ENCODE measurements around the gene WIPI1.
A peak's percentile ranks its signal among the peaks of the same experiment; 100 is the strongest.
"Not testable (repeated sequence)": the region's sequence is repeated elsewhere in the genome, so short reads cannot be mapped to it uniquely, and the experiment has no call there.

Gene WIPI1

GRCh38 chr17:68413597-68414560 lies 43.4 kb downstream of the WIPI1 start:
- DNase-seq (ENCODE audit: low spot score), result peak; percentile 27

GRCh38 chr17:68407656-68408055 lies 49.6 kb downstream of the WIPI1 start:
- DNase-seq (ENCODE audit: low spot score), result not testable (repeated sequence)

GRCh38 chr17:68403837-68404236 lies 53.5 kb downstream of the WIPI1 start:
- DNase-seq (ENCODE audit: low spot score), result not testable (repeated sequence)

- no peak for DNase-seq (ENCODE audit: low spot score)
Measured at GRCh38 chr17:68403122-68403521, 54.2 kb downstream of the WIPI1 start.

GRCh38 chr17:68401288-68401687 lies 56.0 kb downstream of the WIPI1 start:
- DNase-seq (ENCODE audit: low spot score), result no peak

GRCh38 chr17:68400404-68400735 lies 56.9 kb downstream of the WIPI1 start:
- no peak for DNase-seq (ENCODE audit: low spot score)

- no peak for DNase-seq (ENCODE audit: low spot score)
Measured at GRCh38 chr17:68399638-68400403, 57.5 kb downstream of the WIPI1 start.

GRCh38 chr17:68398691-68399637 lies 58.3 kb downstream of the WIPI1 start:
- DNase-seq (ENCODE audit: low spot score), result peak; percentile 66

- no peak for DNase-seq (ENCODE audit: low spot score)
Measured at GRCh38 chr17:68397108-68397536, 60.2 kb downstream of the WIPI1 start.

GRCh38 chr17:68396226-68397107 lies 60.8 kb downstream of the WIPI1 start:
- DNase-seq (ENCODE audit: low spot score), result no peak

GRCh38 chr17:68394608-68395331 lies 62.5 kb downstream of the WIPI1 start:
- no peak for DNase-seq (ENCODE audit: low spot score)

- DNase-seq (ENCODE audit: low spot score), result no peak
Measured at GRCh38 chr17:68391561-68392268, 65.6 kb downstream of the WIPI1 start.

- no peak for DNase-seq (ENCODE audit: low spot score)
Measured at GRCh38 chr17:68390888-68391545, 66.3 kb downstream of the WIPI1 start.

- DNase-seq (ENCODE audit: low spot score), result no peak
Measured at GRCh38 chr17:68389041-68389440, 68.3 kb downstream of the WIPI1 start.

GRCh38 chr17:68387435-68388218 lies 69.7 kb downstream of the WIPI1 start:
- no peak for DNase-seq (ENCODE audit: low spot score)

- DNase-seq (ENCODE audit: low spot score), result no peak
Measured at GRCh38 chr17:68385490-68386215, 71.6 kb downstream of the WIPI1 start.

GRCh38 chr17:68384941-68385340 lies 72.4 kb downstream of the WIPI1 start:
- no peak for DNase-seq (ENCODE audit: low spot score)

All from cerebellar cortex (tissue), 1 donor.